SK-N-SH treated with all-trans-retinoic acid at 6 μM for 48 hours (cell line): ENCODE results near the gene ANKIB1.

Source experiments
- CSDC2 ChIP-seq: fragments of 250-450 bp; sonication (Bioruptor Pico); IDR thresholded peaks from 2 replicates; pipeline ENCODE4 v1.5.0; 2020; ENCODE audit warnings: mild to moderate bottlenecking, moderate library complexity
- TOX ChIP-seq: fragments of 250-450 bp; sonication (Bioruptor Pico); IDR thresholded peaks from 2 replicates; pipeline ENCODE4 v1.8.0; 2021; ENCODE audit warnings: mild to moderate bottlenecking, moderate library complexity, borderline replicate concordance
- ZC3H10 ChIP-seq: fragments of 250-450 bp; sonication (Bioruptor Pico); IDR thresholded peaks from 2 replicates; pipeline ENCODE4 v1.5.1; 2021; ENCODE audit warnings: mild to moderate bottlenecking, moderate library complexity
- ZNF565 ChIP-seq: fragments of 450-650 bp; formaldehyde crosslinking; conservative IDR thresholded peaks from 2 replicates; pipeline ENCODE4 v1.5.0; 2020; ENCODE audit warnings: low read depth, mild to moderate bottlenecking, moderate library complexity
- TF ChIP-seq, protein P1 (sequence below): fragments of 250-450 bp; sonication (Bioruptor Pico); IDR thresholded peaks from 2 replicates; pipeline ENCODE4 v1.5.1; 2020; ENCODE audit warnings: low read depth, mild to moderate bottlenecking, moderate library complexity
- TF ChIP-seq, protein P2 (sequence below): fragments of 250-450 bp; sonication (Bioruptor Pico); IDR thresholded peaks from 2 replicates; pipeline ENCODE4 v1.8.0; 2020; ENCODE audit warnings: mild to moderate bottlenecking, moderate library complexity, borderline replicate concordance

DNA sequence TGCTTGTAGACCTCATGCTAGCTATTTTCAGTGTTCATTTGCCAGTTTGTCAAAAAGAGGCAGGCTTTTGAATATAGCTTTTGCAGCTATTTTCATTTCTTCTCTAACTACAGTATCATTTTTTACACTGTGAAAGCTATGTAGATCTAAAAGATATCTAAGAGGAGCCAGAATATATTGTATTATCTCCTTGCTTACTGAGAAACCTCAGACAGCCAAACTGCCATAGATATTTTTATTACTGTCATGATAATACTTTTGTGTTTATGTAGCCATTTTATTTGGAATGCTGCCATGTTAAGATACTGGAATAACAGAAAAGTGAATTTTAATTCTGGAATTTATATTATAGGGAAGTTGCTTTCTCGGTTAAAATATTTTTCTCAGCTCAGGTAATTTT is 37.2 kb downstream of the ANKIB1 start:
- TF ChIP-seq TOX (no peak), ZNF565 (CRISPR knock-in tag) (no peak), CSDC2 (no peak), ZC3H10 (no peak)
- TF ChIP-seq, protein P1, sequence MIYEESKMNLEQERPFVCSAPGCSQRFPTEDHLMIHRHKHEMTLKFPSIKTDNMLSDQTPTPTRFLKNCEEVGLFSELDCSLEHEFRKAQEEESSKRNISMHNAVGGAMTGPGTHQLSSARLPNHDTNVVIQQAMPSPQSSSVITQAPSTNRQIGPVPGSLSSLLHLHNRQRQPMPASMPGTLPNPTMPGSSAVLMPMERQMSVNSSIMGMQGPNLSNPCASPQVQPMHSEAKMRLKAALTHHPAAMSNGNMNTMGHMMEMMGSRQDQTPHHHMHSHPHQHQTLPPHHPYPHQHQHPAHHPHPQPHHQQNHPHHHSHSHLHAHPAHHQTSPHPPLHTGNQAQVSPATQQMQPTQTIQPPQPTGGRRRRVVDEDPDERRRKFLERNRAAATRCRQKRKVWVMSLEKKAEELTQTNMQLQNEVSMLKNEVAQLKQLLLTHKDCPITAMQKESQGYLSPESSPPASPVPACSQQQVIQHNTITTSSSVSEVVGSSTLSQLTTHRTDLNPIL (CRISPR knock-in tag) = no peak
- TF ChIP-seq, protein P2, sequence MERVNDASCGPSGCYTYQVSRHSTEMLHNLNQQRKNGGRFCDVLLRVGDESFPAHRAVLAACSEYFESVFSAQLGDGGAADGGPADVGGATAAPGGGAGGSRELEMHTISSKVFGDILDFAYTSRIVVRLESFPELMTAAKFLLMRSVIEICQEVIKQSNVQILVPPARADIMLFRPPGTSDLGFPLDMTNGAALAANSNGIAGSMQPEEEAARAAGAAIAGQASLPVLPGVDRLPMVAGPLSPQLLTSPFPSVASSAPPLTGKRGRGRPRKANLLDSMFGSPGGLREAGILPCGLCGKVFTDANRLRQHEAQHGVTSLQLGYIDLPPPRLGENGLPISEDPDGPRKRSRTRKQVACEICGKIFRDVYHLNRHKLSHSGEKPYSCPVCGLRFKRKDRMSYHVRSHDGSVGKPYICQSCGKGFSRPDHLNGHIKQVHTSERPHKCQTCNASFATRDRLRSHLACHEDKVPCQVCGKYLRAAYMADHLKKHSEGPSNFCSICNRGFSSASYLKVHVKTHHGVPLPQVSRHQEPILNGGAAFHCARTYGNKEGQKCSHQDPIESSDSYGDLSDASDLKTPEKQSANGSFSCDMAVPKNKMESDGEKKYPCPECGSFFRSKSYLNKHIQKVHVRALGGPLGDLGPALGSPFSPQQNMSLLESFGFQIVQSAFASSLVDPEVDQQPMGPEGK (CRISPR knock-in tag) = no peak
